ENCODE data around the gene FNIP2. TPM values are rescaled to one million over a fixed set of nuclear protein-coding genes. Genes with fewer than 3 reads are reported as not detected.
A peak's percentile ranks its signal among the peaks of the same experiment; 100 is the strongest.

FNIP2 gene
- total and polyA plus RNA-seq, 7 donors = 15.6 to 92.1 (median 33.3) TPM

DNA sequence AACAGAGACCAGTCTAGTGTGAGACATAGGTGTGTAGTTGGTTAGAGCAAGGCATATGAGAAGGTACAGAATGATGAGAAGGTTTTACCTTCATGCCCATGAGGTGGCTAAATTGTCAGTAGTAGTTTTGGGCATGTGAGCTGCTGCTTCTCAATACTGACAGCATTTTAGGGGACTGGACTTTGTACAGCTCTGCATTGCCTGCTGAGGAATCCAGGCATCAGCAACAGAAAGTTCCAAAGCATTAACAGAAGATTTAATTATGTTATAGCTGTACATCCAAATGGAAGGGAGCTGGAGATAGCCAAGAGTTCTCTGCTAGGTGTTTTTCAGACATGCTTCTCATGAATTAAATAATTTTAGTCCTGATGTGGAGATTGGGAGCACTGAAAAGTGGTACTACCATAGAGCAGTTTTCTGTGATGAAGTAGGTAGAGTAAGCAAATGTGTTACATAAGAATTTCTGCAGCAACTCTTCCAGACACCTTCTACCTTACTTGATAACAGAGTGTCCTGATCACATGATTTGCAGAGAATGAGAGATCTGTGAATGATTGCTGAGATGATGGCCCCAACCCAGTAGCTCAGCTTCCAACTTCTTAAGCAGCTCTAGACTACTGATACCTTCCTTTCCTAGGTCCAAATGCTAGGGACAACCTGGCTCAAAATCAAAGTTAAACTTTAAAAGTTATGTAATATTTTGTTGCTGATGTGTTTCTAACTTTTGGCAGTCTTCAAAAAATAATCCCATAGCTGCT, 30.4 kb downstream of the FNIP2 start:
- Histone ChIP-seq H3K4me3 (no peak overlapping the region), H3K4me1 (peaks cover 50% of the 10 kb centered on the region)

DNA sequence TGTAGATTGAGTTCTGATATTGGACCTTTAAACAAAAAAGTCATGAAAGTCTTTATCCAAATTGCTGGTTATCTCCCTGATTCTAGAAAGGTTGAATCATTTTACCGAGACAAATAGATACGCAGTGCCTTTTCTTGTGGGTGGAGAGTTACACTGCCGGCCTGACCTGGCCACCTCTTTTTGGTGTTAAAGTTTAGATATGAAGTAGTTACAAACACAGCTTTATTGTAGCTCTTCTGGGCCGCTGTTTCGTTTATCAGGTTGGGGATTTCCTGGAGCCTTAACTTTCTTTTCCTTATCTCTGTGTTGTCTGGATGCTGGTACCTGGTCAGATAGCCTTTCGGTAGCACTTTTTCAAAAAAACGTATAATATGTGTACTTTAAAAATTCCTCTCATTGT, 31.0 kb downstream of the FNIP2 start:
- DNase-seq (no peak), ATAC-seq (no peak)
- TF ChIP-seq, protein P1, sequence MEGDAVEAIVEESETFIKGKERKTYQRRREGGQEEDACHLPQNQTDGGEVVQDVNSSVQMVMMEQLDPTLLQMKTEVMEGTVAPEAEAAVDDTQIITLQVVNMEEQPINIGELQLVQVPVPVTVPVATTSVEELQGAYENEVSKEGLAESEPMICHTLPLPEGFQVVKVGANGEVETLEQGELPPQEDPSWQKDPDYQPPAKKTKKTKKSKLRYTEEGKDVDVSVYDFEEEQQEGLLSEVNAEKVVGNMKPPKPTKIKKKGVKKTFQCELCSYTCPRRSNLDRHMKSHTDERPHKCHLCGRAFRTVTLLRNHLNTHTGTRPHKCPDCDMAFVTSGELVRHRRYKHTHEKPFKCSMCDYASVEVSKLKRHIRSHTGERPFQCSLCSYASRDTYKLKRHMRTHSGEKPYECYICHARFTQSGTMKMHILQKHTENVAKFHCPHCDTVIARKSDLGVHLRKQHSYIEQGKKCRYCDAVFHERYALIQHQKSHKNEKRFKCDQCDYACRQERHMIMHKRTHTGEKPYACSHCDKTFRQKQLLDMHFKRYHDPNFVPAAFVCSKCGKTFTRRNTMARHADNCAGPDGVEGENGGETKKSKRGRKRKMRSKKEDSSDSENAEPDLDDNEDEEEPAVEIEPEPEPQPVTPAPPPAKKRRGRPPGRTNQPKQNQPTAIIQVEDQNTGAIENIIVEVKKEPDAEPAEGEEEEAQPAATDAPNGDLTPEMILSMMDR (IDR thresholded peaks at IDR 0.05) = no peak
- intact Hi-C loops (cut with DNase I) = no loop called here
- H3K27me3 ChIP-seq (ENCODE audit: insufficient read depth in 3 of 3, low read length in 2 of 3) = no peaks in the 10 kb centered on the region
- WGBS, 3 donors = 79 to 85% (median 81%) methylated on average over 7 of the region's 7 CpGs
- no peak overlapping the region for H3K4me3 ChIP-seq
- H3K36me3 ChIP-seq (ENCODE audit: insufficient read depth in 1 of 2, low read depth in 1 of 2) = peaks cover 0 to 2% of the 10 kb centered on the region in 2 donors
- H3K9me3 ChIP-seq = no peaks in the 10 kb centered on the region
- H3K4me1 ChIP-seq = peaks cover 54% of the 10 kb centered on the region
- H3K27ac ChIP-seq = no peak overlapping the region

More for the DNA sequence above, 30.4 kb downstream of the FNIP2 start:
- Histone ChIP-seq H3K36me3 (ENCODE audit: insufficient read depth in 1 of 2, low read depth in 1 of 2) (peaks cover 0 to 2% of the 10 kb centered on the region in 2 donors), H3K9me3 (no peaks in the 10 kb centered on the region), H3K27me3 (ENCODE audit: insufficient read depth in 3 of 3, low read length in 2 of 3) (no peaks in the 10 kb centered on the region), H3K27ac (no peak overlapping the region)
- intact Hi-C loops (cut with DNase I) = no loop called here
- DNase-seq (no peak), ATAC-seq (no peak)
- TF ChIP-seq, protein P1 (IDR thresholded peaks at IDR 0.05) = no peak

DNA sequence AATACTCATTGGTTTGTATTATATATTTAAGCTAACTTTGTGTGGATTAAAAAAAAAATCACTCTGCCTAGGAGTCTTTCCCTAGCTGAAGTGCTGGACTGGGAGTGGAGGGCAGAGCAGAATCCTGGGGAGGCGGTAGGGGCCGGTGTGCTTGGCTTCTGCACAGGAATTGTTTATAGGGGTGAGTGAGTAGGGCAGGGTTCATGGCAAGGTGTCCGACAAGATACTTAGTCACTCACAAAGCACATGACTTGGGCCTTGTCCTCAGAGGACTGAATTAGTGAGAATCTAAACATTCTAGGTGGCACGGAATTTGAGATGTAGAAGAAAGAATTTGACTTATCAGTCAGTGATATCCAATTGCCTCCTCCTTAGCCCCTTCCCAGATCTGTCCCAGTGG, 32.2 kb downstream of the FNIP2 start:
- Histone ChIP-seq H3K36me3 (ENCODE audit: insufficient read depth in 1 of 2, low read depth in 1 of 2) (peaks cover 0 to 2% of the 10 kb centered on the region in 2 donors), H3K4me3 (no peak overlapping the region), H3K27ac (peak overlapping the region; percentile 47), H3K4me1 (peaks cover 65% of the 10 kb centered on the region), H3K27me3 (ENCODE audit: insufficient read depth in 3 of 3, low read length in 2 of 3) (no peaks in the 10 kb centered on the region), H3K9me3 (no peaks in the 10 kb centered on the region)
- no peak for DNase-seq
- ATAC-seq = peak; percentile 52 to 81 (median 64)
- WGBS, 3 donors = 36 to 47% (median 41%) methylated on average over 4 of the region's 4 CpGs
- TF ChIP-seq, protein P1 (IDR thresholded peaks at IDR 0.05) = no peak
- intact Hi-C loops (cut with DNase I) = no loop called here

DNA sequence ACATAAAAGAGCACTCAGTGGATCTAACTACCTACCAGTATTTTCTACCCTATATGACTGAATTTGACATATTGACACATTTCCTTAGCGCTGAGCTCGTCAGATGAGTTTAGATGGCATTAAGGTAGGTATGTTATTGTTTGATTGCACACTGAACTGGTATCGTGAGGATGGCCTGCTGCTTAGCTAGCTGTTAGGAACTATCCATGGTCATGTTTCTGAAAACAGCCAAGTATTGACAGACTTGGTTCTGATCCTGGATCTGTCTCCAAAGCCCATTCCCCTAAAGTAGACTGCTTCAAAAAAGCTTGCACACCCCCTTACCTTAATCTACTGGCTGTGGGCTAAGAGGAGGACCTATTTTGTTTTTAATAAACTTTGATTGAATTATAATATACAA, 32.9 kb downstream of the FNIP2 start:
- H3K4me3 ChIP-seq = no peak overlapping the region
- H3K9me3 ChIP-seq = no peaks in the 10 kb centered on the region
- TF ChIP-seq, protein P1 (IDR thresholded peaks at IDR 0.05) = no peak
- peak overlapping the region; percentile 47 for H3K27ac ChIP-seq
- no peaks in the 10 kb centered on the region for H3K27me3 ChIP-seq (ENCODE audit: insufficient read depth in 3 of 3, low read length in 2 of 3)
- intact Hi-C loops (cut with DNase I) = no loop called here
- H3K36me3 ChIP-seq (ENCODE audit: insufficient read depth in 1 of 2, low read depth in 1 of 2) = peaks cover 0 to 2% of the 10 kb centered on the region in 2 donors
- ATAC-seq = no peak
- WGBS, 3 donors = 90 to 93% (median 92%) methylated on average over 3 of the region's 3 CpGs
- no peak for DNase-seq
- peaks cover 66% of the 10 kb centered on the region for H3K4me1 ChIP-seq

DNA sequence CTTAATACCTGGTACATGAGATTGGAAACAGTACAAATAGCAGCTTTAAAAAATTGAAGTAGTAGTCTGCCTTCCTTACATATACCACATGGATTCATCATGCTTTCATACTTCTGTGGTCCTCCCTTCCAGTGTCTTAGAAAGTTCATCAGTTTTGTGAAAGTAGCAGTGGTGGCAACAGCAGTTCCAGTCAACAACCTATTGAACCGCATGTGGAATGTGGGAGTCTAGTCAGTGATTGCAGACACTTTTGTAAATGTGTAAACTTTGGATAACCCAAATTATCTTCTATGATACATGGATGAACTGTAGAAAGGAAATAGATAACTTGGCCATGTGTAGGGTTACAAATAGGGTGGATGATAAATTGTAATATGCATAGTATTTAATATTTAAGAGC, 34.1 kb downstream of the FNIP2 start:
- TF ChIP-seq, protein P1 (IDR thresholded peaks at IDR 0.05) = no peak
- no peaks in the 10 kb centered on the region for H3K27me3 ChIP-seq (ENCODE audit: insufficient read depth in 3 of 3, low read length in 2 of 3)
- H3K4me1 ChIP-seq = peaks cover 70% of the 10 kb centered on the region
- no peak overlapping the region for H3K27ac ChIP-seq
- ATAC-seq = no peak
- 90 to 96% (median 94%) methylated on average over 1 of the region's 1 CpG for WGBS, 3 donors
- intact Hi-C loops (cut with DNase I) = no loop called here
- peaks cover 0 to 2% of the 10 kb centered on the region in 2 donors for H3K36me3 ChIP-seq (ENCODE audit: insufficient read depth in 1 of 2, low read depth in 1 of 2)
- no peak overlapping the region for H3K4me3 ChIP-seq
- DNase-seq = no peak
- no peaks in the 10 kb centered on the region for H3K9me3 ChIP-seq
